CD8-positive, alpha-beta memory T cell (primary cell): Measurements from ENCODE around the gene C4BPA. TPM values are rescaled to one million over a fixed set of nuclear protein-coding genes. Genes with fewer than 3 reads are reported as not detected.

ENCODE experiments used
- CTCF ChIA-PET: fragments of 350-600 bp; sonication (Branson Sonifier 250); formaldehyde crosslinking; loops from one replicate; lab custom pipeline; 2021; ENCODE audit warnings: antibody characterized with exemption; lab: Charles Lee
- POLR2A ChIA-PET: fragments of 350-600 bp; sonication (Branson Sonifier 250); formaldehyde crosslinking; loops from one replicate; lab custom pipeline; 2021; ENCODE audit warnings: antibody characterized with exemption; lab: Charles Lee
- DNase-seq, 5 donors: peaks; one replicate each; pipeline versions ENCODE4 v3.0.0 to v3.0.0-alpha.2; 2020 to 2022; ENCODE audit warnings: mixed read lengths in 1 of 5
- H3K27ac ChIP-seq: one replicate; pipeline ENCODE4 v1.7.0; 2013; ENCODE audit warnings: low read depth, mild to moderate bottlenecking, low read length, moderate library complexity
- H3K27me3 ChIP-seq: 2 replicates; pipeline ENCODE4 v1.7.0; 2013; ENCODE audit warnings: low read length, mild to moderate bottlenecking; ENCODE audit not compliant: insufficient read depth, poor library complexity, severe bottlenecking
- H3K36me3 ChIP-seq: 2 replicates; pipeline ENCODE4 v1.7.0; 2013; ENCODE audit warnings: mild to moderate bottlenecking, low read length, moderate library complexity; ENCODE audit not compliant: insufficient read depth
- H3K4me1 ChIP-seq: 2 replicates; pipeline ENCODE4 v1.7.0; 2013; ENCODE audit warnings: mild to moderate bottlenecking, low read length, moderate library complexity; ENCODE audit not compliant: insufficient read depth
- H3K4me3 ChIP-seq: 2 replicates; pipeline ENCODE4 v1.7.0; 2013; ENCODE audit warnings: mild to moderate bottlenecking, low read length
- H3K9me3 ChIP-seq: 2 replicates; pipeline ENCODE4 v1.7.0; 2013; ENCODE audit warnings: mild to moderate bottlenecking, low read length
- H3K27ac Mint-ChIP-seq, 8 donors: one replicate each; pipeline ENCODE4 v1.8.0; 2020 to 2021; ENCODE audit warnings: mixed read lengths in 8 of 8, mild to moderate bottlenecking in 6 of 8, inconsistent platforms in 3 of 8, moderate library complexity in 3 of 8
- H3K27me3 Mint-ChIP-seq, 2 donors: one replicate each; pipeline ENCODE4 v1.8.0; 2020 to 2021; ENCODE audit warnings: mixed read lengths in 2 of 2, mild to moderate bottlenecking in 1 of 2, moderate library complexity in 1 of 2
- H3K36me3 Mint-ChIP-seq, 3 donors: one replicate each; pipeline ENCODE4 v1.8.0; 2020 to 2021; ENCODE audit warnings: mixed read lengths in 3 of 3, inconsistent platforms in 1 of 3, mild to moderate bottlenecking in 1 of 3
- H3K4me1 Mint-ChIP-seq, 3 donors: one replicate each; pipeline ENCODE4 v1.8.0; 2020 to 2021; ENCODE audit warnings: mixed read lengths in 3 of 3, inconsistent platforms in 1 of 3, mild to moderate bottlenecking in 1 of 3
- H3K4me3 Mint-ChIP-seq, 7 donors: one replicate each; pipeline ENCODE4 v1.8.0; 2020 to 2021; ENCODE audit warnings: mixed read lengths in 7 of 7, mild to moderate bottlenecking in 6 of 7, moderate library complexity in 4 of 7, inconsistent platforms in 2 of 7
- H3K9me3 Mint-ChIP-seq, 5 donors: one replicate each; pipeline ENCODE4 v1.8.0; 2020 to 2022; ENCODE audit warnings: mixed read lengths in 5 of 5, mild to moderate bottlenecking in 3 of 5, moderate library complexity in 2 of 5, inconsistent platforms in 1 of 5
- polyA plus RNA-seq: library from polyadenylated mRNA; unstranded; fragments of 300-500 nt; fragmentation: Illumina TruSeq; gene quantifications from one replicate; pipeline ENCODE4 v1.2.3, GENCODE V29; 2021
- total RNA-seq, 2 experiments: library from RNA; stranded (reverse); gene quantifications; one replicate each; pipeline ENCODE4 v1.2.3, GENCODE V29; 2021

The C4BPA gene
- total and polyA plus RNA-seq, 3 experiments from 2014 or later: not detected

GRCh38 chr1:207077470-207078377, 26.3 kb upstream of the C4BPA start:
- Histone ChIP-seq H3K36me3 (no peaks in the 10 kb centered on the region), H3K4me1 (no peaks in the 10 kb centered on the region), H3K27ac (no peak overlapping the region), H3K9me3 (no peaks in the 10 kb centered on the region), H3K4me3 (no peak overlapping the region), H3K27me3 (no peaks in the 10 kb centered on the region)
- Mint-ChIP-seq H3K27me3 (peaks cover 6 to 32% of the 10 kb centered on the region in 2 donors), H3K27ac (peak overlapping the region in 1 of 8 donors; percentile 45), H3K9me3 (no peaks in the 10 kb centered on the region), H3K4me3 (no peak overlapping the region), H3K36me3 (peaks cover 0 to 4% (median 0%) of the 10 kb centered on the region in 3 donors), H3K4me1 (peaks cover 0 to 1% (median 0%) of the 10 kb centered on the region in 3 donors)
- CTCF ChIA-PET: interaction anchor here (1.0 to 4.6 kb wide), 6 partner anchors 17 to 328 kb away, joined by 3 to 21 read pairs (median 8); partner anchors contain the start of genes PFKFB2 and YOD1
- DNase-seq: peak; percentile 18 to 73 (median 57)
- POLR2A ChIA-PET: no interaction called here

GRCh38 chr1:207078578-207079132, 25.4 kb upstream of the C4BPA start:
- DNase-seq: no peak
- H3K4me1 ChIP-seq: no peaks in the 10 kb centered on the region
- no peak overlapping the region for H3K27ac Mint-ChIP-seq
- no peaks in the 10 kb centered on the region for H3K9me3 Mint-ChIP-seq
- no peaks in the 10 kb centered on the region for H3K9me3 ChIP-seq
- ChIA-PET POLR2A (no interaction called here), CTCF (interaction anchor here (0.8 to 2.1 kb wide), 6 partner anchors 24 to 327 kb away, joined by 3 to 9 read pairs (median 4); partner anchors contain the start of gene PFKFB2)
- no peak overlapping the region for H3K4me3 ChIP-seq
- no peaks in the 10 kb centered on the region for H3K27me3 ChIP-seq
- no peaks in the 10 kb centered on the region for H3K36me3 Mint-ChIP-seq
- H3K4me1 Mint-ChIP-seq: no peaks in the 10 kb centered on the region
- no peaks in the 10 kb centered on the region for H3K36me3 ChIP-seq
- H3K27ac ChIP-seq: no peak overlapping the region
- peaks cover 9 to 37% of the 10 kb centered on the region in 2 donors for H3K27me3 Mint-ChIP-seq
- H3K4me3 Mint-ChIP-seq: no peak overlapping the region

- DNase-seq: no peak
- H3K36me3 Mint-ChIP-seq: no peaks in the 10 kb centered on the region
- ChIA-PET CTCF (interaction anchor here (1.5 to 2.1 kb wide), 4 partner anchors 8 to 325 kb away, joined by 6 to 8 read pairs (median 7); partner anchors contain the start of gene PFKFB2), POLR2A (interaction anchor here (0.6 kb wide), 1 partner anchor 8 kb away, joined by 4 read pairs; no protein-coding TSS in a partner anchor)
- H3K4me1 Mint-ChIP-seq: peaks cover 3 to 4% (median 4%) of the 10 kb centered on the region in 3 donors
- no peaks in the 10 kb centered on the region for H3K9me3 Mint-ChIP-seq
- no peak overlapping the region for H3K27ac Mint-ChIP-seq
- H3K9me3 ChIP-seq: no peaks in the 10 kb centered on the region
- peaks cover 12 to 48% of the 10 kb centered on the region in 2 donors for H3K27me3 Mint-ChIP-seq
- H3K4me1 ChIP-seq: peaks cover under 1% of the 10 kb centered on the region
- H3K27ac ChIP-seq: no peak overlapping the region
- H3K27me3 ChIP-seq: no peaks in the 10 kb centered on the region
- no peaks in the 10 kb centered on the region for H3K36me3 ChIP-seq
- no peak overlapping the region for H3K4me3 Mint-ChIP-seq
- H3K4me3 ChIP-seq: no peak overlapping the region
These were observed 24.3 kb upstream of the C4BPA start for GRCh38 chr1:207079706-207080241.

DNA sequence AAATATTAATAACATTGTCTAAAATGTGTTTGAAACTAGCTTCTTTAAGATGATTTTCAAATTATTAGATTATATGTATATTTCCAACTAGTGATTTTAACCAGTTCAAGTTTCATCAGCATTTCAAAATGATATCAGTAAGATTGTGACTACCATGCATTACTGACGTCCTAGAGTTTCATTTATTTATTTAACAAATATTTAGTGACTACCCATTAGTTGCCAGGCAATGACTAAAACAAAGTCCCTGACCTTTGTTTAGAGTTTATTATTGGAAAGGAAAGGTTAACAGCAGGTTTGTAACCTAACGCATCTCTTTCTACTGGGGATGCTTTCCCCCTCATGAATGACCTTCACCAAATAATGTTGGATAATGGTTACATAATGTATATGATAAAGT, 22.9 kb upstream of the C4BPA start:
- Histone ChIP-seq H3K4me3 (no peak overlapping the region), H3K36me3 (no peaks in the 10 kb centered on the region), H3K27ac (no peak overlapping the region), H3K4me1 (peaks cover 5% of the 10 kb centered on the region), H3K9me3 (no peaks in the 10 kb centered on the region), H3K27me3 (no peaks in the 10 kb centered on the region)
- Mint-ChIP-seq H3K4me3 (no peak overlapping the region), H3K4me1 (peaks cover 4 to 11% (median 7%) of the 10 kb centered on the region in 3 donors), H3K27me3 (peaks cover 14 to 45% of the 10 kb centered on the region in 2 donors), H3K9me3 (no peaks in the 10 kb centered on the region), H3K27ac (no peak overlapping the region), H3K36me3 (no peaks in the 10 kb centered on the region)
- POLR2A ChIA-PET: no interaction called here
- CTCF ChIA-PET: interaction anchor here (1.5 to 5.1 kb wide), 3 partner anchors 10 to 325 kb away, joined by 6 to 52 read pairs (median 8); no protein-coding TSS in a partner anchor
- no peak for DNase-seq

GRCh38 chr1:207081806-207082205, 22.2 kb upstream of the C4BPA start:
- no peaks in the 10 kb centered on the region for H3K9me3 ChIP-seq
- CTCF ChIA-PET: interaction anchor here (5.1 kb wide), 1 partner anchor 324 kb away, joined by 52 read pairs; no protein-coding TSS in a partner anchor
- POLR2A ChIA-PET: no interaction called here
- Mint-ChIP-seq H3K27me3 (peaks cover 14 to 39% of the 10 kb centered on the region in 2 donors), H3K9me3 (no peaks in the 10 kb centered on the region), H3K4me1 (peaks cover 4 to 11% (median 7%) of the 10 kb centered on the region in 3 donors), H3K27ac (no peak overlapping the region), H3K4me3 (no peak overlapping the region), H3K36me3 (no peaks in the 10 kb centered on the region)
- H3K27me3 ChIP-seq: no peaks in the 10 kb centered on the region
- H3K36me3 ChIP-seq: no peaks in the 10 kb centered on the region
- no peak overlapping the region for H3K4me3 ChIP-seq
- H3K4me1 ChIP-seq: peaks cover 5% of the 10 kb centered on the region
- DNase-seq: no peak
- H3K27ac ChIP-seq: no peak overlapping the region

DNA sequence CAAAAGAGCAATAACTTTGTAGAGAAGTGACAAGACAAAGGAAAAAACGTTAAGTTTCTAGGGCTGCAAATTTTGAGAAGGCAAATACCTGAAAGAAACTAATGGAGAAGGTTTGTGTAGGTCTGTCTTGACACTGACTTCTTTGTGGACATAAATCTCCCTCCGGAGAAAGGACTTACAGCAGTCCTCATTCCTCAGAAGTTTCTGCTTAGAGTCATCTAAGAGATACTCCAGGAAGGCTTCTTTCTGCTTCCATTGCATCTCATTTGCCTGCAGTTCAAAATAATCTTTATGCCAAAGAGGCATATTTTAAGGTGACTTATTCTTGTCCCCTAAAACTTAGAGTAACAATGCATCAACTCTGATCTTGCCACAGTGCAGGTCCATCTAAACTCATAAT, 19.8 kb upstream of the C4BPA start:
- Mint-ChIP-seq H3K27ac (no peak overlapping the region), H3K4me1 (peaks cover 5 to 14% (median 8%) of the 10 kb centered on the region in 3 donors), H3K4me3 (no peak overlapping the region), H3K36me3 (no peaks in the 10 kb centered on the region), H3K27me3 (peaks cover 15 to 35% of the 10 kb centered on the region in 2 donors), H3K9me3 (no peaks in the 10 kb centered on the region)
- no peaks in the 10 kb centered on the region for H3K9me3 ChIP-seq
- no peaks in the 10 kb centered on the region for H3K27me3 ChIP-seq
- H3K4me1 ChIP-seq: peaks cover 11% of the 10 kb centered on the region
- no peak for DNase-seq
- CTCF ChIA-PET: interaction anchor here (0.7 to 5.1 kb wide), 14 partner anchors 9 to 420 kb away, joined by 3 to 52 read pairs (median 3); no protein-coding TSS in a partner anchor
- no peak overlapping the region for H3K27ac ChIP-seq
- POLR2A ChIA-PET: interaction anchor here (0.8 kb wide), 1 partner anchor 13 kb away, joined by 3 read pairs; no protein-coding TSS in a partner anchor
- H3K36me3 ChIP-seq: no peaks in the 10 kb centered on the region
- H3K4me3 ChIP-seq: no peak overlapping the region

DNA sequence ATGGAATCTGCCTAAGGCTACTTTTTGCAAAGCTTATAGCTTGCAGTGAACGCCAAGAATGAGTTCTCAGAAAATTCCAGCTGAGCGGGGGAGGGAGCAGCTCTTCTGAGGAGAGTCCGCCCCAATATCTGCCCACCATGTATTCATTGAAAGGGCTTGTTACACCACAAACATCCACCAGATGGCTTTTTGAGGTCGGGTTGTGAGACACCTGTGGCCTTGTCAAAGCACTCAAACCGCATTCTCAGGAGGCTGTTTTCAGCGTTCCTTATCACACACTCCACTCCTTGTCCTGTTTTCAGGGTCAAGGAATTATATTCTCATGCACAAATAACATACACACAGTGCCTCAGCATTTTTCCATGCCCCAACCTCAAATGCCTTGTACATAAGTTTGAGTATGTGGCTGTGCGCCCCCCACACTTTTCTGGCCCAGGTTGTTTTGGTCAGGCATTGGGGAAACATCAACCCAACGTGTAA, 19.3 kb upstream of the C4BPA start:
- H3K27ac ChIP-seq: no peak overlapping the region
- no peaks in the 10 kb centered on the region for H3K27me3 ChIP-seq
- peaks cover 11% of the 10 kb centered on the region for H3K4me1 ChIP-seq
- POLR2A ChIA-PET: interaction anchor here (0.8 kb wide), 1 partner anchor 13 kb away, joined by 3 read pairs; no protein-coding TSS in a partner anchor
- no peaks in the 10 kb centered on the region for H3K9me3 ChIP-seq
- H3K4me3 ChIP-seq: no peak overlapping the region
- DNase-seq: peak; percentile 11 to 67 (median 44)
- H3K27ac Mint-ChIP-seq: peak overlapping the region in 1 of 8 donors; percentile 15
- no peaks in the 10 kb centered on the region for H3K9me3 Mint-ChIP-seq
- H3K36me3 Mint-ChIP-seq: no peaks in the 10 kb centered on the region
- H3K4me3 Mint-ChIP-seq: no peak overlapping the region
- no peaks in the 10 kb centered on the region for H3K36me3 ChIP-seq
- H3K27me3 Mint-ChIP-seq: peaks cover 15 to 36% of the 10 kb centered on the region in 2 donors
- CTCF ChIA-PET: interaction anchor here (0.7 to 5.1 kb wide), 13 partner anchors 9 to 420 kb away, joined by 3 to 52 read pairs (median 3); no protein-coding TSS in a partner anchor
- H3K4me1 Mint-ChIP-seq: peaks cover 6 to 19% (median 13%) of the 10 kb centered on the region in 3 donors
